Vagina (tissue), 2 donors: ENCODE data around the gene NID1.

Experiments used
- POLR2A ChIP-seq, 2 donors: fragments of 450-650 bp; IDR thresholded peaks; one replicate each; pipeline ENCODE4 v1.6.1; 2017; ENCODE audit warnings: antibody characterized with exemption in 2 of 2, mild to moderate bottlenecking in 2 of 2, moderate library complexity in 2 of 2
- POLR2AphosphoS5 ChIP-seq, 2 donors: sonication (generic); formaldehyde crosslinking; IDR thresholded peaks; one replicate each; pipeline ENCODE4 v1.9.0; 2017; ENCODE audit warnings: antibody characterized with exemption in 2 of 2, mild to moderate bottlenecking in 2 of 2, low read depth in 1 of 2; ENCODE audit not compliant: insufficient read depth in 1 of 2
- TF ChIP-seq, protein P1 (sequence below), 3 experiments: fragments of 450-650 bp in 2 of 3; fragments of 200-600 bp in 1 of 3; sonication (generic) in 1 of 3; IDR thresholded peaks; one replicate each; pipeline ENCODE4 v1.5.1; 2017 to 2019; ENCODE audit warnings: antibody characterized with exemption in 3 of 3, mild to moderate bottlenecking in 2 of 3, moderate library complexity in 2 of 3

DNA sequence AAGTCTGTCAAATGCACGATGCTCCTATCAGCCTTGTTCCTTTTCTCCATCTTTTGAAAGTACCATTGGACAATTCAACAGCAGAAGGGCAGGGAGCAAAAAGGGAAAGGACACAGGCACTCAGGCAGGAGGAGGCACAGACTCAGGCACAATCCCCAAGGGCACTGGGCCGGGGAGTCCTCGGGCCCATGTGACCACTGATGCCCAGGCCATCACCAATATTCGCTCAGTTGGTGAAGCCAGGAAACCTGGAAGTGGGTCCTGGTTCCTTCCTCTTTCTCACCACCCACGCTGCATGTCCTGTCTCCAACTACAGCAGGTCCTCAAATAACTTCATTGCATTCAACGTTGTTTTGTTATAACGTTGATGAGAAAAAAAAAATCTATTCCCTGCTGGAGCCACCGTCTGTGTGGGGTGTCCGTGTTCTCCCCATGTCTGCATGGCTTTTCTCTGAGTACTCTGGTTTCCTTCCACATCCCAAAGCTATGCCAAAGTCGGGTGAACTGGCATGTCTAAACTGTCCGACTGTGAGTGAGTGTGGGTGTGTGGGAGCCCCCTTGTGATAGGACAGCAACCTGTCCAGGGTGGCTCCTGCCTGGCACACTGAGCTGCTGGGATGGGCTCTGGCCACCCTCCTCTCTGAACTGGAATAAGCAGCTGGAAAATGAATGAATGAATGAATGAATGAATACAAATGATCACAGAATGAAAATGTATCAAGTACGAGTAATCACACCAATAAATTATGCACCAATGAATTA is 12.5 kb downstream of the NID1 start:
- TF ChIP-seq POLR2A (IDR thresholded peaks at IDR 0.05), result no peak
- TF ChIP-seq, protein P1, sequence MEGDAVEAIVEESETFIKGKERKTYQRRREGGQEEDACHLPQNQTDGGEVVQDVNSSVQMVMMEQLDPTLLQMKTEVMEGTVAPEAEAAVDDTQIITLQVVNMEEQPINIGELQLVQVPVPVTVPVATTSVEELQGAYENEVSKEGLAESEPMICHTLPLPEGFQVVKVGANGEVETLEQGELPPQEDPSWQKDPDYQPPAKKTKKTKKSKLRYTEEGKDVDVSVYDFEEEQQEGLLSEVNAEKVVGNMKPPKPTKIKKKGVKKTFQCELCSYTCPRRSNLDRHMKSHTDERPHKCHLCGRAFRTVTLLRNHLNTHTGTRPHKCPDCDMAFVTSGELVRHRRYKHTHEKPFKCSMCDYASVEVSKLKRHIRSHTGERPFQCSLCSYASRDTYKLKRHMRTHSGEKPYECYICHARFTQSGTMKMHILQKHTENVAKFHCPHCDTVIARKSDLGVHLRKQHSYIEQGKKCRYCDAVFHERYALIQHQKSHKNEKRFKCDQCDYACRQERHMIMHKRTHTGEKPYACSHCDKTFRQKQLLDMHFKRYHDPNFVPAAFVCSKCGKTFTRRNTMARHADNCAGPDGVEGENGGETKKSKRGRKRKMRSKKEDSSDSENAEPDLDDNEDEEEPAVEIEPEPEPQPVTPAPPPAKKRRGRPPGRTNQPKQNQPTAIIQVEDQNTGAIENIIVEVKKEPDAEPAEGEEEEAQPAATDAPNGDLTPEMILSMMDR (IDR thresholded peaks at IDR 0.05), result no peak
- peak in 1 of 2 donors; percentile 16 for TF ChIP-seq POLR2AphosphoS5 (IDR thresholded peaks at IDR 0.05; ENCODE audit: insufficient read depth in 1 of 2, low read depth in 1 of 2)
